Measurements from ENCODE around the gene BAIAP2L1.

The BAIAP2L1 gene

DNA sequence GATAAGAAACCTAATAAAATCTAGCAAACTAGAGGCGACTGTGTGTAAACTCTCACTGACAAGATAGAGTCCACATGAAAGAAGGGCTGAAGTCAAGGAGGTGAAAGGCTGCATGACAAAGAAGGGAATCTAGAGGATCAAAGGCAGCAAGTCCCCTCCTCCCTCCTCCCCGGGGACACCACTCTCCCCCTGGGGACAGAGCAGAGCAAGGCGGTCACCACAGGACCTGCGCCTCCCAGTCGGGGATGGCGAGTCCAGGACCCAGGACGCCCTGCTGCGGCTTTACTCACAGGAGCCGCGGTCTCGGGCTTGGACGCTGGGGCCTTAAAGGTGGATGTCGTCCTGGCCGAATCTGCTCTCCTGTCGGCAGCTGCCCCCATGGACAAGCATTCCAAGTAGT, 97.0 kb downstream of the BAIAP2L1 start:
- DNase-seq (ENCODE audit: low spot score), result no peak
- in situ Hi-C loops (cut with MboI; ENCODE audit: low pct_unique_long_range_greater_than_20kb, low sequenced_read_pairs, unreplicated experiment), result loop anchor here (25.0 kb wide), 1 partner anchor 558 kb away; the partner anchor contains the start of gene TMEM130
- TF ChIP-seq CTCF (IDR thresholded peaks at IDR 0.05; ENCODE audit: extremely low read depth, insufficient read depth, missing control alignments), result no peak

GRCh38 chr7:98303176-98303865, 97.6 kb downstream of the BAIAP2L1 start:
- in situ Hi-C loops (cut with MboI; ENCODE audit: low pct_unique_long_range_greater_than_20kb, low sequenced_read_pairs, unreplicated experiment), result loop anchor here (25.0 kb wide), 1 partner anchor 559 kb away; the partner anchor contains the start of gene TMEM130
- TF ChIP-seq CTCF (IDR thresholded peaks at IDR 0.05; ENCODE audit: extremely low read depth, insufficient read depth, missing control alignments), result no peak

GRCh38 chr7:98301693-98302470, 99.0 kb downstream of the BAIAP2L1 start:
- in situ Hi-C loops (cut with MboI; ENCODE audit: low pct_unique_long_range_greater_than_20kb, low sequenced_read_pairs, unreplicated experiment), result loop anchor here (25.0 kb wide), 1 partner anchor 560 kb away; the partner anchor contains the start of gene TMEM130
- no peak for TF ChIP-seq CTCF (IDR thresholded peaks at IDR 0.05; ENCODE audit: extremely low read depth, insufficient read depth, missing control alignments)
- no peak for DNase-seq (ENCODE audit: low spot score)

More at GRCh38 chr7:98303176-98303865, 97.6 kb downstream of the BAIAP2L1 start:
- DNase-seq (ENCODE audit: low spot score), result no peak

DNA sequence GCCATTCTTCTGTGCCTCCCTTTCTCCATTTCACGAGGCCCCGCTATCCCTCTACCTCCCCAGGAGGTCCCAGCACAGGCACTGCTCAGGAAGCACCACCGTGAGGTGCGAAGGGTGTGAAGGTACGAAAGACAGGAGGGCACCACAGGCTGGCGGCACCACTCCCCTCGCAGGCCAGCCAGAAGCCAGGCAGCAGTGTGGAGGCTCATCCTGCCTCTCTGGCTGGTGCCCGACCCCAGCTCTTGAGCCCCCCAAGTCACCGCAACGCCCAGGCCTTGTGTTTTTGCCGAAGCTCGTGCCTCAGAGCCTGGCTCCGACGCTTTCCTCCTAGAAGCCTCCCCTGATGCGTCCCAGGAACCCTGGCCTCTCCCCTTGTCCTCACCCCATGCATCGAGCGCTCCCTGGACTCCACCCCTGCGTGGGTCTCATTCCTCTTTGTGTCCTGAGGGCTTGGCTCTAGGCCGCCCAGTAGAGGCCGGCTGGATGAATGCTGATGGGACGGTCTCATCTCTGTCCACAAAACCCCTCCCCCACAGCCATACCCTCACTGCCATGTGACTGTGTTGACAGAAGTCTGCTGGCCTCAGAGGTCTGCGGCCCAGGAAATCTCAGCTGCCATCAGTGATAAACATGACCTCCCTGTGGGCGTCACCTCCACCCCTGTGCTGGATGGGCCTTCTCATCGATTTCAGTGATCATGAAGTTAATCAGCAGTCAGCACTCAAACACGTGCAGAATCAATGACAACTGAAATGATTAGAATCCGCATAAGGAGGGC, 100.1 kb downstream of the BAIAP2L1 start:
- no peak for DNase-seq (ENCODE audit: low spot score)

GRCh38 chr7:98297626-98298286, 103.1 kb downstream of the BAIAP2L1 start:
- no peak for DNase-seq (ENCODE audit: low spot score)
- no peak for TF ChIP-seq CTCF (IDR thresholded peaks at IDR 0.05; ENCODE audit: extremely low read depth, insufficient read depth, missing control alignments)
- in situ Hi-C loops (cut with MboI; ENCODE audit: low pct_unique_long_range_greater_than_20kb, low sequenced_read_pairs, unreplicated experiment), result no loop called here

More for the DNA sequence above, 100.1 kb downstream of the BAIAP2L1 start:
- no peak for TF ChIP-seq CTCF (IDR thresholded peaks at IDR 0.05; ENCODE audit: extremely low read depth, insufficient read depth, missing control alignments)
- in situ Hi-C loops (cut with MboI; ENCODE audit: low pct_unique_long_range_greater_than_20kb, low sequenced_read_pairs, unreplicated experiment), result loop anchor here (25.0 kb wide), 1 partner anchor 562 kb away; the partner anchor contains the start of gene TMEM130

DNA sequence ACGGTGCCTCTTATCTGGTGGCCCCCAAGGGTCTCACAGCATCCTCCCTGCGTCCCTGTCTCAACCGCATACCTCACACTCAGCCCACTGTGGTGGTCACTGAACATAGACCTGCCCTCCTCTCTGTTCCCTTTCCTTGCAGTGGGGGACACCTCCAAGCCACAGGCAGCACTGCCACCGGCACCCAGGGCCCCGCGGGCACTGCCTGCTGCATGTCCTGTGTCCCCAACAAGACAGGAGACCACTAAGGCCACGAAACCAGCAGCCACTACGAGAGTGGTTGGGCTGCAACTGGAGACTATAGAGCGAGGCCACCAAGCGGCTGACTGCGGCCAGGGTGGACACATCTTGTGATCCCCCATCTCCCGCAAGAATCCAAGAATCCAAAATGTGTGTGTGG, 104.1 kb downstream of the BAIAP2L1 start:
- no peak for DNase-seq (ENCODE audit: low spot score)
- in situ Hi-C loops (cut with MboI; ENCODE audit: low pct_unique_long_range_greater_than_20kb, low sequenced_read_pairs, unreplicated experiment), result no loop called here
- no peak for TF ChIP-seq CTCF (IDR thresholded peaks at IDR 0.05; ENCODE audit: extremely low read depth, insufficient read depth, missing control alignments)

Measured in GM13977 (cell line).